Type B pancreatic cell (in vitro differentiated cells): ENCODE results near the gene DQX1. TPM values are rescaled to one million over a fixed set of nuclear protein-coding genes. Genes with fewer than 3 reads are reported as not detected.

Experiments used
- DNase-seq: peaks from one replicate; pipeline ENCODE4 v3.0.0; 2021; ENCODE audit warnings: mixed read lengths; ENCODE audit not compliant: unreplicated experiment; ENCODE audit errors: extremely low spot score
- H3K27ac Mint-ChIP-seq: 2 replicates; pipeline ENCODE4 v1.8.0; 2021; ENCODE audit warnings: mild to moderate bottlenecking, mixed read lengths
- H3K27me3 Mint-ChIP-seq: 2 replicates; pipeline ENCODE4 v1.8.0; 2021; ENCODE audit warnings: mixed read lengths
- H3K36me3 Mint-ChIP-seq: 2 replicates; pipeline ENCODE4 v1.8.0; 2021; ENCODE audit warnings: mixed read lengths
- H3K4me1 Mint-ChIP-seq: one replicate; pipeline ENCODE4 v1.8.0; 2021; ENCODE audit warnings: mixed read lengths; ENCODE audit not compliant: unreplicated experiment
- H3K4me3 Mint-ChIP-seq: 2 replicates; pipeline ENCODE4 v1.8.0; 2021; ENCODE audit warnings: mild to moderate bottlenecking, mixed read lengths
- H3K9me3 Mint-ChIP-seq: 2 replicates; pipeline ENCODE4 v1.8.0; 2021; ENCODE audit warnings: mixed read lengths
- CTCF ChIP-seq: fragments of 200-600 bp; sonication (generic); conservative IDR thresholded peaks from 2 replicates; pipeline ENCODE4 v1.5.0; 2021; ENCODE audit warnings: antibody characterized with exemption, mild to moderate bottlenecking
- total RNA-seq: library from RNA; stranded (reverse); gene quantifications from 2 replicates; pipeline ENCODE4 v1.2.1, GENCODE V29; 2021; ENCODE audit warnings: low replicate concordance

DQX1 gene
- total RNA-seq, 1 donor from 2014 or later, result 1.4 TPM

GRCh38 chr2:74536166-74536950 lies 10.3 kb upstream of the DQX1 start:
- peaks cover 7% of the 10 kb centered on the region for H3K4me1 Mint-ChIP-seq
- peaks cover 4% of the 10 kb centered on the region for H3K36me3 Mint-ChIP-seq
- H3K9me3 Mint-ChIP-seq, result no peaks in the 10 kb centered on the region
- no peaks in the 10 kb centered on the region for H3K27me3 Mint-ChIP-seq
- no peak overlapping the region for H3K27ac Mint-ChIP-seq
- DNase-seq, result no peak
- H3K4me3 Mint-ChIP-seq, result no peak overlapping the region
- no peak for TF ChIP-seq CTCF

GRCh38 chr2:74535440-74535965 lies 9.5 kb upstream of the DQX1 start:
- Mint-ChIP-seq H3K4me3 (no peak overlapping the region), H3K27me3 (no peaks in the 10 kb centered on the region), H3K36me3 (peaks cover 4% of the 10 kb centered on the region), H3K9me3 (no peaks in the 10 kb centered on the region), H3K4me1 (peaks cover 15% of the 10 kb centered on the region), H3K27ac (no peak overlapping the region)
- TF ChIP-seq CTCF, result no peak
- DNase-seq, result no peak

GRCh38 chr2:74534411-74534810 lies 8.4 kb upstream of the DQX1 start:
- DNase-seq, result no peak
- Mint-ChIP-seq H3K9me3 (no peaks in the 10 kb centered on the region), H3K27me3 (no peaks in the 10 kb centered on the region), H3K27ac (no peak overlapping the region), H3K4me1 (peaks cover 15% of the 10 kb centered on the region), H3K36me3 (peaks cover 4% of the 10 kb centered on the region), H3K4me3 (no peak overlapping the region)
- TF ChIP-seq CTCF, result no peak

GRCh38 chr2:74533464-74533863 lies 7.4 kb upstream of the DQX1 start:
- Mint-ChIP-seq H3K4me1 (peaks cover 15% of the 10 kb centered on the region), H3K36me3 (peaks cover 4% of the 10 kb centered on the region), H3K9me3 (no peaks in the 10 kb centered on the region), H3K27ac (no peak overlapping the region), H3K27me3 (no peaks in the 10 kb centered on the region), H3K4me3 (no peak overlapping the region)
- no peak for TF ChIP-seq CTCF
- no peak for DNase-seq

- Mint-ChIP-seq H3K9me3 (no peaks in the 10 kb centered on the region), H3K4me3 (peak overlapping the region; percentile 70)
- peak; percentile 54 for TF ChIP-seq CTCF
These were observed 6.2 kb upstream of the DQX1 start for GRCh38 chr2:74532222-74532621.

More at GRCh38 chr2:74532222-74532621, 6.2 kb upstream of the DQX1 start:
- Mint-ChIP-seq H3K27ac (peak overlapping the region; percentile 1), H3K27me3 (no peaks in the 10 kb centered on the region), H3K4me1 (peaks cover 21% of the 10 kb centered on the region), H3K36me3 (peaks cover 4% of the 10 kb centered on the region)
- DNase-seq, result no peak
